HepG2 (cell line): Measurements from ENCODE around the gene TMUB1. TPM values are rescaled to one million over a fixed set of nuclear protein-coding genes. Genes with fewer than 3 reads are reported as not detected.

Experiments used
- ATAC-seq: fragments of 200-7000 bp; cut with Tn5 transposase; 3 replicates; pipeline ENCODE4 v1.9.1; 2020; ENCODE audit warnings: mild to moderate bottlenecking, moderate library complexity
- BruUV-seq: library from RNA; stranded (reverse); fragments of 400-500 nt; replicated peaks from 2 replicates; lab custom pipeline; 2021; lab: Mats Ljungman, UMichigan
- CTCF ChIA-PET: fragments of 300-600 bp; formaldehyde crosslinking; extraction: SDS; loops from one replicate; lab custom pipeline; 2021; ENCODE audit warnings: low total read pairs, inconsistent platforms, low intra/inter-chr PET ratio; lab: Yijun Ruan, JAX
- POLR2A ChIA-PET: fragments of 350-600 bp; sonication (Branson Sonifier 250); formaldehyde crosslinking; loops from one replicate; lab custom pipeline; 2020; ENCODE audit warnings: antibody characterized with exemption, inconsistent platforms; lab: Yijun Ruan, JAX
- DNase-seq: peaks from one replicate; pipeline ENCODE4 v3.0.0-alpha.2; 2015; ENCODE audit warnings: low spot score
- FAIRE-seq: peaks from 3 replicates; lab custom pipeline; 2011; peaks lifted over from hg19 to GRCh38; lab: Jason Lieb, UNC
- H2AFZ ChIP-seq: one replicate; pipeline ENCODE4 v1.6.1; 2011; ENCODE audit warnings: low read length, inconsistent platforms
- H3K27ac ChIP-seq: fragments of 300-600 bp; 3 replicates; pipeline ENCODE4 v1.8.0; 2011; ENCODE audit warnings: mixed run types, mild to moderate bottlenecking, mixed read lengths, low read length, inconsistent platforms; ENCODE audit not compliant: insufficient read depth; ENCODE audit errors: extremely low read length
- H3K27me3 ChIP-seq, 2 experiments: fragments of 200-600 bp in 1 of 2; 2 replicates in 1 of 2; 3 replicates in 1 of 2; pipeline versions ENCODE4 v1.6.0 to v1.8.0; 2011; ENCODE audit warnings: low read length in 2 of 2, mild to moderate bottlenecking in 2 of 2, moderate library complexity in 2 of 2, inconsistent platforms in 1 of 2; ENCODE audit not compliant: insufficient read depth in 2 of 2, control insufficient read depth in 1 of 2
- H3K36me3 ChIP-seq, 2 experiments: fragments of 200-600 bp in 1 of 2; replicated peaks in 1 of 2; 2 replicates in 1 of 2; 3 replicates in 1 of 2; pipeline versions ENCODE4 v1.5.1 to v1.8.0; 2011; ENCODE audit warnings: low read length in 2 of 2, inconsistent platforms in 1 of 2; ENCODE audit not compliant: insufficient read depth in 2 of 2, control insufficient read depth in 1 of 2
- H3K4me1 ChIP-seq: 2 replicates; pipeline ENCODE4 v1.5.1; 2012; ENCODE audit warnings: low read length, inconsistent platforms; ENCODE audit not compliant: insufficient read depth
- H3K4me2 ChIP-seq: 2 replicates; pipeline ENCODE4 v1.6.0; 2011; ENCODE audit warnings: low read depth, low read length, inconsistent platforms
- H3K4me3 ChIP-seq, 3 experiments: fragments of 200-600 bp in 1 of 3; sonication (generic), shearing (Covaris generic) in 1 of 3; replicated peaks in 1 of 3; 2 replicates each; pipeline ENCODE4 v1.5.1; 2011 to 2016; ENCODE audit warnings: low read length in 3 of 3, inconsistent platforms in 2 of 3, low read depth in 2 of 3, mild to moderate bottlenecking in 2 of 3, control low read depth in 1 of 3, mixed read lengths in 1 of 3; ENCODE audit not compliant: insufficient read depth in 1 of 3
- H3K79me2 ChIP-seq: one replicate; pipeline ENCODE4 v1.6.1; 2011; ENCODE audit warnings: low read length, inconsistent platforms; ENCODE audit not compliant: insufficient read depth
- H3K9ac ChIP-seq: 2 replicates; pipeline ENCODE4 v1.6.0; 2011; ENCODE audit warnings: mild to moderate bottlenecking, low read depth, low read length, inconsistent platforms; ENCODE audit not compliant: insufficient read depth
- H3K9me3 ChIP-seq: 2 replicates; pipeline ENCODE4 v1.5.1; 2012; ENCODE audit warnings: mild to moderate bottlenecking, low read length
- H4K20me1 ChIP-seq: 2 replicates; pipeline ENCODE4 v1.6.0; 2011; ENCODE audit warnings: inconsistent platforms, mild to moderate bottlenecking, low read length, moderate library complexity; ENCODE audit not compliant: insufficient read depth
- NFIC ChIP-seq: IDR thresholded peaks from 2 replicates; pipeline ENCODE4 v1.6.1; 2012; ENCODE audit warnings: mild to moderate bottlenecking, low read length, inconsistent platforms
- SAFB2 ChIP-seq: sonication (generic); formaldehyde crosslinking; IDR thresholded peaks from 2 replicates; pipeline ENCODE4 v1.5.1; 2020; ENCODE audit warnings: missing genetic modification reagents, low read depth, mild to moderate bottlenecking, borderline replicate concordance
- SCMH1 ChIP-seq: sonication (generic); formaldehyde crosslinking; IDR thresholded peaks from 2 replicates; pipeline ENCODE4 v1.9.0; 2021; ENCODE audit warnings: missing genetic modification reagents, mild to moderate bottlenecking, borderline replicate concordance
- SP140L ChIP-seq: sonication (generic); formaldehyde crosslinking; IDR thresholded peaks from 2 replicates; pipeline ENCODE4 v1.4.0; 2020; ENCODE audit warnings: missing genetic modification reagents, borderline replicate concordance
- SPEN ChIP-seq: sonication (generic); formaldehyde crosslinking; IDR thresholded peaks from 2 replicates; pipeline ENCODE4 v1.5.1; 2020; ENCODE audit warnings: low read depth, mild to moderate bottlenecking, missing genetic modification reagents
- TOE1 ChIP-seq: sonication (generic); formaldehyde crosslinking; IDR thresholded peaks from 2 replicates; pipeline ENCODE4 v1.4.0; 2020; ENCODE audit warnings: mild to moderate bottlenecking, missing genetic modification reagents
- ZNF501 ChIP-seq: sonication (generic); formaldehyde crosslinking; IDR thresholded peaks from 2 replicates; pipeline ENCODE4 v1.5.1; 2020; ENCODE audit warnings: mild to moderate bottlenecking, moderate library complexity, missing genetic modification reagents
- ZNF879 ChIP-seq: sonication (generic); formaldehyde crosslinking; IDR thresholded peaks from 2 replicates; pipeline ENCODE4 v1.8.1; 2023; ENCODE audit warnings: missing genetic modification reagents
- WGBS: methylation state at CpG from one replicate; pipeline ENCODE4 v1.1.6; 2017; ENCODE audit warnings: low lambda C conversion rate; 5-methylcytosine and 5-hydroxymethylcytosine counted together
- in situ Hi-C: cut with HindIII; loops from 2 replicates; pipeline ENCODE4 v1.10.0; 2017; ENCODE audit warnings: low pct_unique_long_range_greater_than_20kb; ENCODE audit not compliant: extremely low pct_ligation_motif_present
- intact Hi-C: fragments of 100-400 bp; cut with micrococcal nuclease; formaldehyde crosslinking; loops from one replicate; pipeline ENCODE4 v1.10.0; 2022; ENCODE audit not compliant: unreplicated experiment
- polyA plus RNA-seq, 8 experiments: library from polyadenylated mRNA; depleted of rRNA in 3 of 8; stranded (reverse) in 7 of 8; unstranded in 1 of 8; fragments of >200 nt; fragmentation: Illumina TruSeq in 4 of 8; extraction: Trizol in 4 of 8; gene quantifications; 2 replicates each; pipeline versions ENCODE4 v1.2.1 to v1.2.3, GENCODE V29; 2011 to 2016; ENCODE audit warnings: low read depth in 4 of 8, missing spikeins in 1 of 8, mixed read lengths in 1 of 8; ENCODE audit not compliant: insufficient read depth in 1 of 8
- total RNA-seq, 5 experiments: library from RNA; depleted of rRNA; stranded (reverse); fragments of >200 nt; fragmentation: Illumina TruSeq; extraction: Trizol; gene quantifications; 2 replicates each; pipeline ENCODE4 v1.2.3, GENCODE V29; 2016; ENCODE audit warnings: low read depth in 1 of 5
- TF ChIP-seq, protein P1 (sequence below): sonication (generic); formaldehyde crosslinking; IDR thresholded peaks from 2 replicates; pipeline ENCODE4 v1.9.0; 2021; ENCODE audit warnings: missing genetic modification reagents, borderline replicate concordance
- TF ChIP-seq, protein P2 (sequence below): sonication (generic); formaldehyde crosslinking; IDR thresholded peaks from 2 replicates; pipeline ENCODE4 v1.4.0; 2020; ENCODE audit warnings: mild to moderate bottlenecking, missing genetic modification reagents
- TF ChIP-seq, protein P3 (sequence below): IDR thresholded peaks from 2 replicates; pipeline ENCODE4 v1.6.1; 2018; ENCODE audit warnings: missing genetic modification reagents

Gene TMUB1
- total and polyA plus RNA-seq, 2 of the 13 experiments (the other 11 are each of a cell fraction or from before 2014, with no cell fraction given), result 44.8 to 51.6 TPM

DNA sequence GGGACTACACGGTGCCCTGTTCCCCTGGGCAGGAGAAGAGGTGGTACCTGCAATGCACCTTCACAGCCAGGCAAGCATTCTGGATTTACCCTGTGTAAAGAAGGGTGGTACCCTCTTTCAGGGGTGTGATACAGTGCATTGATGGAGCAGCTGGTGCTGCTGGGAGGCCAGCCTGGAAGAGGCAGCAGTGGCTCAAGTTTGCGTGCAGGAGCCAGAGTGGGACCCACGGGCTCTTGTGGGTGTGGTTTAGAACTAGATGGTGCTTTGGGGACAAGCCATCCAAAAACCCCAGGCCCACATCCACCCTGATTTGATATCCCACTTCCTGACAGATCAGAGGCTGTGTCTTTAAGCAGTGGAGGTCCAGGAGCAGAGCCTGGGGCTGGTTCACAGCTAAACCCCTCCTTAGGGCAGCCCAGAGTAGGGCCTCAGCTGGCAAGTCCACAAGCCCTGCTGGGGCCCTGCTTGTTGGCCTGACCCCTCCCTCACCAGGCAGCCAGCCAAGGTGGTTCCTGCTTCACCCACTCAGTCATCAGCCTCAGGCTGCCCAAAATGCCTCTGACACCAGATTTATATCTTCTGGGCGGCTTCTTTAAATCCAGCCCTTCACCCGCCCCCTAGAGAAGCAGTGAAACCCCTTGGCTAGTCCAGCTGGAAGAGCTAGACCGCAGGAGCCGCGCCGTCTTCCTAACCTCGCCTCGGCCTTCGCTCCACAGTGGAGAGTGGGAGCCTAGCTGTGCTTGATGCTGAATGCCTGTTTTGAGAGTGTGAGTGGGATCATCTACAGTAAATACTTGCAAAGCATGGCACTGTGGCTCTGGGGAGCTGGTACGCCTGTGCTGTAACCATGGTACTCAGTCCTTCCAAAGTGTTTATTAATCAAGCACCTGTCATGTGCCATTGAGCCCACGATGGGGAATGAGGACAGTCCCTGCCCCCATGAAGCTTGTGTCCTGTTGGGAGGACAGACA is 36.4 kb downstream of the TMUB1 start:
- H4K20me1 ChIP-seq, result no peaks in the 10 kb centered on the region
- H3K9me3 ChIP-seq, result no peaks in the 10 kb centered on the region
- ChIA-PET CTCF (no interaction called here), POLR2A (no interaction called here)
- H3K36me3 ChIP-seq, result no peaks in the 10 kb centered on the region
- H3K79me2 ChIP-seq, result no peaks in the 10 kb centered on the region
- intact Hi-C loops (no loop called here), in situ Hi-C loops (no loop called here)
- H3K27me3 ChIP-seq, result peaks cover 1 to 12% of the 10 kb centered on the region in 2 experiments; a peak in 3 of 5 replicates
- no TSS peak for BruUV-seq
- ATAC-seq (no peak), FAIRE-seq (no peak), DNase-seq (no peak)
- H3K4me2 ChIP-seq, result no peak overlapping the region
- 81% methylated on average over 13 of the region's 14 CpGs for WGBS
- no peak overlapping the region for H3K4me3 ChIP-seq
- no peak overlapping the region for H3K27ac ChIP-seq
- H2AFZ ChIP-seq, result no peak overlapping the region
- no peaks in the 10 kb centered on the region for H3K4me1 ChIP-seq
- no peak overlapping the region for H3K9ac ChIP-seq
- TF ChIP-seq, protein P1, sequence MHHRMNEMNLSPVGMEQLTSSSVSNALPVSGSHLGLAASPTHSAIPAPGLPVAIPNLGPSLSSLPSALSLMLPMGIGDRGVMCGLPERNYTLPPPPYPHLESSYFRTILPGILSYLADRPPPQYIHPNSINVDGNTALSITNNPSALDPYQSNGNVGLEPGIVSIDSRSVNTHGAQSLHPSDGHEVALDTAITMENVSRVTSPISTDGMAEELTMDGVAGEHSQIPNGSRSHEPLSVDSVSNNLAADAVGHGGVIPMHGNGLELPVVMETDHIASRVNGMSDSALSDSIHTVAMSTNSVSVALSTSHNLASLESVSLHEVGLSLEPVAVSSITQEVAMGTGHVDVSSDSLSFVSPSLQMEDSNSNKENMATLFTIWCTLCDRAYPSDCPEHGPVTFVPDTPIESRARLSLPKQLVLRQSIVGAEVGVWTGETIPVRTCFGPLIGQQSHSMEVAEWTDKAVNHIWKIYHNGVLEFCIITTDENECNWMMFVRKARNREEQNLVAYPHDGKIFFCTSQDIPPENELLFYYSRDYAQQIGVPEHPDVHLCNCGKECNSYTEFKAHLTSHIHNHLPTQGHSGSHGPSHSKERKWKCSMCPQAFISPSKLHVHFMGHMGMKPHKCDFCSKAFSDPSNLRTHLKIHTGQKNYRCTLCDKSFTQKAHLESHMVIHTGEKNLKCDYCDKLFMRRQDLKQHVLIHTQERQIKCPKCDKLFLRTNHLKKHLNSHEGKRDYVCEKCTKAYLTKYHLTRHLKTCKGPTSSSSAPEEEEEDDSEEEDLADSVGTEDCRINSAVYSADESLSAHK (CRISPR knock-in tag), result no peak
- TF ChIP-seq SP140L (CRISPR knock-in tag) (no peak), SCMH1 (CRISPR knock-in tag) (no peak), ZNF879 (CRISPR knock-in tag) (no peak), SAFB2 (CRISPR knock-in tag) (no peak), SPEN (CRISPR knock-in tag) (no peak), ZNF501 (no peak), NFIC (no peak), TOE1 (CRISPR knock-in tag) (no peak)
- TF ChIP-seq, protein P2, sequence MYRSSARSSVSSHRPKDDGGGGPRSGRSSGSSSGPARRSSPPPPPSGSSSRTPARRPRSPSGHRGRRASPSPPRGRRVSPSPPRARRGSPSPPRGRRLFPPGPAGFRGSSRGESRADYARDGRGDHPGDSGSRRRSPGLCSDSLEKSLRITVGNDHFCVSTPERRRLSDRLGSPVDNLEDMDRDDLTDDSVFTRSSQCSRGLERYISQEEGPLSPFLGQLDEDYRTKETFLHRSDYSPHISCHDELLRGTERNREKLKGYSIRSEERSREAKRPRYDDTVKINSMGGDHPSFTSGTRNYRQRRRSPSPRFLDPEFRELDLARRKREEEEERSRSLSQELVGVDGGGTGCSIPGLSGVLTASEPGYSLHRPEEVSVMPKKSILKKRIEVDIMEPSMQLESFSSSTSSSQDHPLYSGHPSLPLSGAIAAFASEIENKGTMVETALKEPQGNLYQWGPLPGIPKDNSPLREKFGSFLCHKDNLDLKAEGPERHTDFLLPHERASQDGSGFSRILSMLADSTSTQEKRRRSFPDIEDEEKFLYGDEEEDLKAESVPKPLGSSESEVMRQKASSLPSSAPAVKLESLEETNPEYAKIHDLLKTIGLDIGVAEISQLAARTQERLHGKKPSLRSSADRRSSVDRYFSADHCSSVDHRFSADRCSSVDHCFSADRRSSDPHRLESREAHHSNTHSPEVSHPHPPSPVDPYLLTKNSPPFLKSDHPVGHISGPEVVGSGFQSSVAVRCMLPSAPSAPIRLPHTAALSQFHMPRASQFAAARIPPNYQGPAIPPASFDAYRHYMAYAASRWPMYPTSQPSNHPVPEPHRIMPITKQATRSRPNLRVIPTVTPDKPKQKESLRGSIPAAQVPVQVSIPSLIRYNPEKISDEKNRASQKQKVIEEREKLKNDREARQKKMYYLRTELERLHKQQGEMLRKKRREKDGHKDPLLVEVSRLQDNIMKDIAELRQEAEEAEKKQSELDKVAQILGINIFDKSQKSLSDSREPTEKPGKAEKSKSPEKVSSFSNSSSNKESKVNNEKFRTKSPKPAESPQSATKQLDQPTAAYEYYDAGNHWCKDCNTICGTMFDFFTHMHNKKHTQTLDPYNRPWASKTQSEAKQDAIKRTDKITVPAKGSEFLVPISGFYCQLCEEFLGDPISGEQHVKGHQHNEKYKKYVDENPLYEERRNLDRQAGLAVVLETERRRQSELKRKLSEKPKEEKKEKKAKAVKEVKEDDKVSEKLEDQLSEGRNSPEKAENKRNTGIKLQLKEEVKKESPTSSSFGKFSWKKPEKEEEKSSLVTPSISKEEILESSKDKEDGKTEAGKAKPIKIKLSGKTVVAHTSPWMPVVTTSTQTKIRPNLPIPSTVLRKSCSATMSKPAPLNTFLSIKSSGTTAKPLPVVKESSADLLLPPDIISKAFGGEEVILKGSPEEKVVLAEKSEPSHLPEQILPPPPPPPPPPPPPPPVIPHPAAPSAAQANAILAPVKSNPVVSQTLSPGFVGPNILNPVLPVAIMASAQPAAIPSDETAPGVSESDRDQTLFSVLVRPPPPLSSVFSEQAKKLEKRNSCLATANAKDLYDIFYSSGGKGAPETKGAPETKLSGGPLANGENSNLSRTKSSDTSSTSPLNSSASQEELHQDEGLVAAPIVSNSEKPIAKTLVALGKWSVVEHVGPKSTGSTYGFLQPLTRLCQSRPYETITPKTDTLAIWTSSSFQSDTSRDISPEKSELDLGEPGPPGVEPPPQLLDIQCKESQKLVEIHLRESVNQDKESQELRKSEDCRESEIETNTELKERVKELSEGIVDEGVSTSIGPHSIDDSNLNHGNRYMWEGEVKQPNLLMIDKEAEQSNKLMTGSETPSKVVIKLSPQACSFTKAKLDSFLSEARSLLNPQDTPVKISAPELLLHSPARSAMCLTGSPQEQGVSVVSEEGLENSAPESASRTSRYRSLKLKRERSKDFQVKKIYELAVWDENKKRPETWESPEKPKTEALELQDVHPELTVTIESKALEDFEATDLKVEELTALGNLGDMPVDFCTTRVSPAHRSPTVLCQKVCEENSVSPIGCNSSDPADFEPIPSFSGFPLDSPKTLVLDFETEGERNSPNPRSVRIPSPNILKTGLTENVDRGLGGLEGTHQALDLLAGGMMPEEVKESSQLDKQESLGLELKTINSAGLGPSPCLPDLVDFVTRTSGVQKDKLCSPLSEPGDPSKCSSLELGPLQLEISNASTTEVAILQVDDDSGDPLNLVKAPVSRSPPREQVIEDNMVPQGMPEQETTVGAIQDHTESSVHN (CRISPR knock-in tag), result no peak
- TF ChIP-seq, protein P3, sequence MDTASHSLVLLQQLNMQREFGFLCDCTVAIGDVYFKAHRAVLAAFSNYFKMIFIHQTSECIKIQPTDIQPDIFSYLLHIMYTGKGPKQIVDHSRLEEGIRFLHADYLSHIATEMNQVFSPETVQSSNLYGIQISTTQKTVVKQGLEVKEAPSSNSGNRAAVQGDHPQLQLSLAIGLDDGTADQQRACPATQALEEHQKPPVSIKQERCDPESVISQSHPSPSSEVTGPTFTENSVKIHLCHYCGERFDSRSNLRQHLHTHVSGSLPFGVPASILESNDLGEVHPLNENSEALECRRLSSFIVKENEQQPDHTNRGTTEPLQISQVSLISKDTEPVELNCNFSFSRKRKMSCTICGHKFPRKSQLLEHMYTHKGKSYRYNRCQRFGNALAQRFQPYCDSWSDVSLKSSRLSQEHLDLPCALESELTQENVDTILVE (CRISPR knock-in tag), result no peak
